GM18951 (cell line): ENCODE results near the gene HECTD1.
A peak's percentile ranks its signal among the peaks of the same experiment; 100 is the strongest.
"Not testable (repeated sequence)": the region's sequence is repeated elsewhere in the genome, so short reads cannot be mapped to it uniquely, and the experiment has no call there.

ENCODE experiments used
- POLR2A ChIP-seq: IDR thresholded peaks from 4 replicates; pipeline ENCODE4 v1.6.1; 2011; ENCODE audit warnings: mild to moderate bottlenecking; ENCODE audit not compliant: insufficient read length, insufficient read depth; ENCODE audit errors: extremely low read depth
- in situ Hi-C: fragments of 300-500 bp; cut with MboI; formaldehyde crosslinking; loops from one replicate; pipeline ENCODE4 v1.12.0; 2022; ENCODE audit warnings: low sequenced_read_pairs, mixed read lengths, inconsistent platforms; ENCODE audit not compliant: unreplicated experiment

The HECTD1 gene

GRCh38 chr14:31207755-31208545 lies at the start of gene HECTD1:
Gene HECTD1, minus strand, starts transcription at chr14:31207793. Its CDS starts 1,857 bp downstream, at chr14:31205936.
- in situ Hi-C loops = no loop called here
- peak; percentile 77 for TF ChIP-seq POLR2A

- TF ChIP-seq POLR2A = no peak
- in situ Hi-C loops = no loop called here
Measured at GRCh38 chr14:31257244-31257553, 49.6 kb upstream of the HECTD1 start.

- TF ChIP-seq POLR2A = no peak
Measured at GRCh38 chr14:31256534-31257243, 49.1 kb upstream of the HECTD1 start.

GRCh38 chr14:31255918-31256317 lies 48.3 kb upstream of the HECTD1 start:
- in situ Hi-C loops = not testable (repeated sequence)

More at GRCh38 chr14:31256534-31257243, 49.1 kb upstream of the HECTD1 start:
- in situ Hi-C loops = no loop called here

- in situ Hi-C loops = no loop called here
- no peak for TF ChIP-seq POLR2A
Measured at GRCh38 chr14:31255286-31255685, 47.7 kb upstream of the HECTD1 start.

- TF ChIP-seq POLR2A = no peak
- in situ Hi-C loops = no loop called here
Measured at GRCh38 chr14:31253746-31254471, 46.3 kb upstream of the HECTD1 start.

- in situ Hi-C loops = no loop called here
- no peak for TF ChIP-seq POLR2A
Measured at GRCh38 chr14:31252865-31253264, 45.3 kb upstream of the HECTD1 start.

- in situ Hi-C loops = no loop called here
- TF ChIP-seq POLR2A = no peak
Measured at GRCh38 chr14:31251028-31251958, 43.7 kb upstream of the HECTD1 start.

GRCh38 chr14:31244626-31245025 lies 37.0 kb upstream of the HECTD1 start:
- in situ Hi-C loops = no loop called here
- TF ChIP-seq POLR2A = no peak

- in situ Hi-C loops = no loop called here
- no peak for TF ChIP-seq POLR2A
Measured at GRCh38 chr14:31243860-31244259, 36.3 kb upstream of the HECTD1 start.

GRCh38 chr14:31242161-31242940 lies 34.8 kb upstream of the HECTD1 start:
- in situ Hi-C loops = not testable (repeated sequence)

GRCh38 chr14:31241450-31242114 lies 34.0 kb upstream of the HECTD1 start:
- in situ Hi-C loops = no loop called here
- TF ChIP-seq POLR2A = no peak
